HG03064 (cell line): ENCODE data around the gene FOCAD.

Source experiments
- ATAC-seq: cut with Tn5 transposase; IDR thresholded peaks from one replicate; pipeline ENCODE4 v1.9.1; 2021; ENCODE audit warnings: low read depth; ENCODE audit not compliant: unreplicated experiment

Gene FOCAD

DNA sequence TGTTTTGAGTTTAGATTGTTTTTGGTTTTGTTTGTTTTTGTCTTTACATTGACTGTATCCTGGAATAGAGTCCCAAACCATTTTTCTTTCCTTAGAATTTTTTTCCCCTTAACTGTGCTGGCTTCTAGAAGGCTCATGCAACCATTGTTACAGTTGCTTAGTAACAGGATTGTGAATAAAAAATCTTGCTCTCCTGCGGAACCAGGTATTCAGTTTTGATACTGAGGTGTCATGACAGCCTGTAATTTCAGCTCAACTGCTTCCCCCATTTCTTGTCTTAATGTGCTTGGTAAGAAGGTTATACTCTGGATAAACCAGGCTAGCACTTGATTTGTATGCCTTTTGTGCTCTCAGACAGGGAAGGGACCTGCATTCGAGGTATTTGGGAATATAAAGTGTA is 42.1 kb downstream of the FOCAD start:
- no peak for ATAC-seq

DNA sequence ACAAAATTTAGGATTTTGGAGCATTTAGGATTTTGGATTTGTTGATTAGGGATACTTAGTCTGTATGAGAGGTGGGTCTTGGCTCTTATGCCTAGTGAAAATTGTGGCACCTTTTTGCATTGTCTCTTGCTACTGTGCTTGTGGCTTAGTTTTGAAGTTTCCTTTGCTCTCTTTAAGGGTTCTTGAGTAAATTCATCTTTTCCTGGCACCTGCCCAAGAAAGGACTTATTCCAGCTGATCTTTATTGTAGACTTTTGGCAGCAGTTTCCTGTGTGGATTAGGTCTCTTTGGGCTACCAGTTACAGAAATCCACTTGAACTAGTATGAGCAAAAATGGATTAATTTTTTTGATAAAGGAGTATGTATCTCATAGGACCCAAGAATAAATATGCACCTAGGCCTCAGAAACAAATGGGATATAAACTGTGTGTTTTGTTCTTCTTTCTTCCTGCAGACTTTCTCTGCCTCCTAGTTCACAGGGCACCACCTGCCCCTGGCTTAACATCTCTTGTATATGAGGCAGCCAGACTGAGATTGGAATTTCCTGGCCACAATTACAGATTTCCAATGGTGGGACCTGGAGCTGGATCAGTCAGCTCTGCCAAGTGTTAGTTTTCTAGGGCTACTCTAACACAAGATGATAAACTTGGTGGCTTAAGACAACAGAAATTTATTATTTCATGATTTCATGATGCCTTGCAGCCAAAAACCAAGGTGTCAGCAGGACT is 44.6 kb downstream of the FOCAD start:
- no peak for ATAC-seq

DNA sequence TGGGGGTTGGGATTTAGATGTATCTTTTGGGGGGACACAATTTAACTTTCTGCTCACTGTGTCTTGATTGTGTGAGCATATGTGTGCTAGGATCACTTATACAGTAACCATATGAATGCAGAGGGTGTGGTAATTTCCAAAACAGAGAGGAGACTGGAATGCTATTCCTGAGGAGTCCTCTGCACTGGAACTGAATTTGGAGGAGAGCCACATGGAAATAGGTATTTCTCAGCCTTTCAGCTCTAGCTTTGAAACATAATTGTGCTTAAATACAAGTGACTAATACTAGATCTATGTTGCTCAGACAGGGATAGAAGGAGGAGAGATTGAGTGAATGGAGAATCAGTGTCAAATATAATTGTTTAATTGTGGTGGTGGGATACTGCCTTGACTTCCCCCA is 45.5 kb downstream of the FOCAD start:
- no peak for ATAC-seq

DNA sequence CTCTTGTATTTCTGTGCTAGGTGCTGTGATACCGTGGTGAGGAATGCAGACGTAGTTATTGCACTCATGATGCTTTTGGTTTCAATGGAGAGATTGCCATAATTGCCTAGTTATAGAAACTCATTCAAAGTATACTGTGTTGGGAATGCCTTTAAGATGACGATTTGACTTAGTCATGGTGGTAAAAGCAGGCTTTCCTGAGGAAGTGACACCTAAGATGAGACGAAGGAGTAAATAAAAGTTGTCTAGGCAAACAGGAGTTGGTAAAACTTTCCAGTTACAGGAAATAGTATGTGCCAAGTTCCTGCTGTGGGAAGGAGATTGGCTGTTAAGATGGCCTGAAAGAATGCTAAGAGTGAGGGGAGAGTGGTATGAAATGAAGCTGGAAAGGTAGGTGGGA is 48.1 kb downstream of the FOCAD start:
- ATAC-seq: no peak

DNA sequence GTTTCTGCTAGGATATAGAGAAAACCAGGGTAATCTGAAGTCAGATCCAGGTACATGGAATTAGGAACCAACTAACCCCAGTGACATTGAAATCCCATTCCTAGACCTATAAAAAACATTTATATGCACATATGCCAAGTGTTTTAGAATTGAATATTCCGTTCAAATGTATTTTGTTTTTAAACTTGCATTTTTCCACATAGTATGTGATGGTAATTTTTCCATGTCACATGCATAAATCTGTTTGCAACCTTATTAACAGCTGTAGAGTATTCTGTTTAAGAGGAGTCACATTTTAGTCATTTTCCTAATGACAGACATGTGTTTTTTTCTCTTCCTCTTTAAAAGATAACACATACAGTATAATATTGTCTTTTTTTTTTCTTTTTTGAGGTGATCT is 50.2 kb downstream of the FOCAD start:
- no peak for ATAC-seq

DNA sequence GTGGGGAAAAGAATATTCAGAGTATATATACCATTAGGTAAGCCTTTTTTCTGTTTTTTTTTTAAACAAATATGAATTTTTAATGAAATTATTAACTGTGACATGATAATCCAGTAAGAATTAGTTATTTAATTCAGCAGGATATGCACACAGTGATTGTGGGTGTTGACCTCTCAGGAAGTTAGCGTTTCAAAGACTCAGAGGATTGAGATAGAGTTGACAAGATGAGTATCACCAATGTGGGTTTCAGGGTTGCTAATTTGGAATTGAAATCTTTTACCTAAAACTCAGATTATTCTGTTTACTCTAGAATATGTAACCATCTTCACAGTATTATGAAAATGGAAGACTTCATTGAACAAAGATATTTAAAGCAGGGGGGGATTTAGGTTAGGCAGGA is 56.2 kb downstream of the FOCAD start:
- no peak for ATAC-seq

DNA sequence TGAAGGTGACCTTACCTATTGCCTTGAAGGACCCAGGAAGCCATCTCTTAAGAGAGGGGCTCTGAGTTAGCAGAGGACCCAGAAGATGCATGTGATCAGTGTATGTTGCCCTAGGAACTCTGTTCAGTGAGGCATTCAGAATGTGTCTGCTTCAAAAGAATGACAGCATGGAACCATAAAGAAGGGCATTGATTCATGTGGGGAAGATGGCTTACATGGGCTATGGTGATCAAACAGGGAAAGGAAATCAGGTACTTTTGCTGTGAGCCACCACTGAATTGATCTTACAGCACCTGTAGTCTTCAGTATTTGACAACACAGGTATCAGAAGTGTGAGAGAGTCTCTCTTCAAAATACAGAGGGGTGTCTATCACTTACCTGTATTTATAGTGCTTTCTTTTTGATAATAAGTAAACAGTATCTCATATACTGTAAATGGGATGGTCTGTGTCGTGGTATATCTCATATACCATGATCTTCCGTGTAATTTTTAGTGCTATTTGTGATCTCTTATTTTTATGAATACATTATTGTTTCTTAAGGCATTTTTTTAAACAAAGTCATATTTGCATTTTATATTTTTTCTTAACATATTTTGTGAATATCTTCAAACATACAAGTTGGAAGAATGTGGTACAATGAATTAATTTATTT is 57.0 kb downstream of the FOCAD start:
- no peak for ATAC-seq

DNA sequence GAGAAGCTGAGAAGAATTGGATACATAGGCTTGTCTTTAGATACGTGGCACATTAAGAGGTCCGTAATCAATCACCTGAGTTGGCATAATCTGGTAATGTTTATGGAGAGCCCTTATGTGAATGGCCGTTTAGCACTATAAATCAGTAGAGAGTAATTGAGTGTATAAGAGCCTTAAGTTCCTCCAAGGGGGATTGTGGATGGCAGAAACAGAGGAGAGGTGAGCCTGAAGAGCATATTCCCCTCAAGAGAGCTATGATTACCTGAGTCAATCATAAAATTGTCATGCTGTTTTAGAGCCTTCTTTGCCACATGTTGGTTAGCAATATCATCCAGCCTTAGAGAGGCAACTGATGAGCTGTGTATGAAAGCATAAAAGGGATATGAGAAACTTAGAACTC is 58.8 kb downstream of the FOCAD start:
- ATAC-seq: no peak

DNA sequence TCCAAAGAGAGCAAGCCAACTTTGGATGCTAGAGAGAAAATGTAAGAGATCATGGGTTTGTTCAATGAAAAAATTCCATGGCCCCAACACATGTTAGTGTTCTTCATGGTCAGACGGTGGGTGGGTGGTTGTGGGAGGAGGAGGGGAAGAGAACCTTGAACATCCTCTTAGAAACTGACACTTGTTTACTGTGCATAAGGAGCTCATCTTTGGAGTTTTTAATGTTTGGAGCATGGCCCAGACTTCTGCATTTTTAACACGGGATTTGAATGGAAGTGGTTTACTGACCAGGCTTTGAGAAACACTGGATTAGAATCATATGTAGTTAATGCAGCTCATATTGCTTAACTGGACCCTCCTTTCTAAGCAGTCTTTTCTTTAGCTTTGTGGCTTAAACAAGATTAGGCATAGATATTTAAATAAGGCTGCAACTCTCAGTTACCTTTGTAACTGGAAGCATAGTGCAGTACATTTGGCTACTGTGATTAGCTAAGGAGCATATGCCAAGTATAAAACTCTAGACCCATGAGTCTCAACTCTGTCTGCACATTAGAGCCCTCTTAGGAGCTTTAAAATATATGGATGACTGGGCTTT is 60.1 kb downstream of the FOCAD start:
- ATAC-seq: no peak

DNA sequence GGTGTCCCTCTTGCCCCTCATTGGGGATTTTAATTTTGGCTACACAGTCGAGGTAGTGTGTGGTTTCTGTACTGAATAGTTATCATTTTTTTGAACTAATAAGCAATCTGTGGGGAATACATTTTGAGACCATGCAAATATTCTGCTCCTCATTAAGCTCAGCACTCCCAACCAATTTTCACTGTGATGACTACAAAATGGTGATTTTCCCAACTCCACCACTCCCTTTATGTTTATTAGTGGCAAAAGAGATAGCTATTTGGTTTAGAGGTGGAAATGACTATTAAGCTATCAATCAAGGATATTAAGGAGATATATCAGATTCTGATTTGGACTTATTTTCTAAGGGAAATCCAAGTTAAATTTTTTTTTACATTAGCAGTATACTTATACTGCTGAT is 62.9 kb downstream of the FOCAD start:
- ATAC-seq: no peak

DNA sequence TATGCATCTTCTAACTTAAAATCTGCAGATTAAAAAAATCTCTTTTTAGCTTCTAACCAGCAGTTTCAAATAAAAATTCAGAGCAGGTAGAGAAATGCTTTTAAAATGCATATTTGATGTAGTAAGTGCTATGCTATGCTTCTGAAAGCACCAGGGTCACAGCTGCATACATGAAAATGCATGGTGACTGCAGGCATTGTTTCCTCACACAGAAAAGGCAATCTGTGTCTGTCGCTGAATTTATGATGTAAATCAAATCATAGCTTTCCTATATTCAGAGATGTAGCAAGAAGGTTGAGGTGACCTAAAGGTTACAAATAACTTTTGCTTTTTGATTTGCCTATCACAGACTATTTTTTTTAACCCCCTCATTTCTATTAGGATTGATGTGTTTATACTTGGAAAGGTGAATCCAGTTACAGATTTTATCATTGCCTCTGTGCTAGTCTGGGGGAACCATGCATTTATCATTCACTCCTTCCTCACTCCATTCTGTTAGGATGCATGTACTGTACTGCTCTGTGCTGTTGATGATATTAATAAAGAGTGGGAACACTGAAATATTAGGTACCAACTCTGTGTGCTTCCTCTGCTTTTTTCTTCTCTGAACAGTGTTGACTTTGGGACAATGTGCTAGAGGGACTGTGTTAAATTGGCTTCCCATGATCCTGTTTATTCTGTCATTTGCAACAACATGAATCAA is 65.6 kb downstream of the FOCAD start:
- no peak for ATAC-seq

DNA sequence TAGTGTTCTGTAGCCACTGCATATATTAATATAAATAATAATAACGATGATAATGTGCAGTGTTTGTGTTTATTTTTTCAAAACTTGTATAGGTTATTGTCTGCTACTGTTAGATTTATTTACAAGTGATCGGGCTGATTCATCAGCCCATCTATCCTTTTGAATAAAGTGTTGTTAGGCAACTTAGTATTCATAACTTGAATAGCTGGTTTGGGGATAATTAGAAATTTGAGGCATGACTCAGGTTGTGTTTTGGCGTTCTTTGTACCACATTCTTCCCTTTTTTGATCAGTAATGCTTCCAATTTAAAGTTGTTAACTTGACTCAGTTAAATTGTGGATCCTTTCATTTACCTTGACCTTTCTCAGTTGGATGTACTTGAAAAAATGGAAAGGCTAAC is 69.7 kb downstream of the FOCAD start:
- ATAC-seq: no peak

DNA sequence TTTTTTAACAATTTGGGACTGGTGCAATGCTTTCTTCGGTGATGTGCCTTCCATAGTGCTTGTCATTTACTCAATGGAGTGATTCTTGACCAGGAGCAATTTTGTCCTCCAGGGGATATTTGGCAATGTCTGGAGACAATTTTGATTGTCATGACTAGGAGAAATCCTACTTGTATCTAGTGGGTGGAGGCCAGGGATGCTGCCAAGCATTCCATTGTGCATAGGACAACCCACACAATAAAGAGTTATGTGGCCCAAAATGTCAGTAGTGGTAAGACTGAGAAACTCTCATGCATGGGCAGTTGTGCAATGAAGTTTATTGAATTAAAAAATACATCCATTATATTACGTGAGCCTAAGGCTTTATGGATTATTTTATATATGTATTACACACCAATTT is 70.5 kb downstream of the FOCAD start:
- ATAC-seq: no peak

DNA sequence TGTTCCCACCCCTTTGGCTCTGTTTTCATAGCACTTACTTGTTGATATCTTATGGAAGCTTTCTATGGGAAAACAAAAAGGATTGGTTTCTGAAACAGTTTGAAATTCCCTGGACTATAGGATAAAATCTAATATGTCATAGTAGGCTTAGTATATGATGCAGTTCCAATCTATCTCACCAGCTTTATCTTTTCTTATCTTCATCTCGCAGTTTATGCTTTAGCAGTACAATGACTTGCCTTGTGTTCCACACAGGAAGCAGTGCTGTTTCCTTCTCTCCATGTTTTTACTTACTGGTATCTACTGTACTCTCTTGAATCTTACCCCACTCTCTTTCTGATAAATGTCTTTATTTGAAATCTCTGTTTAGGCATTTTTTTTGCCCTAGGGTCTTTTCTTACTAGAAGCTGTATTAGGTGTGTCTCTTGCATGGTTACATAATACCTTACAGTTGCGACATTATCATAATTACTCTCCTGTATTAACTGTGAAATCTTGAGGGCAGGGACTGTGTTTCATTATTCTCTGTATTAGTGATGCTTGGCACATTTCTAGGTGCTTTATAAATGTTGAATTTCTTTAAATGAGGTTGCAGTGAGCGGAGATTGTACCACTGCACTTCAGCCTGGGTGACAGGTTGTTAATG is 76.3 kb downstream of the FOCAD start:
- no peak for ATAC-seq

DNA sequence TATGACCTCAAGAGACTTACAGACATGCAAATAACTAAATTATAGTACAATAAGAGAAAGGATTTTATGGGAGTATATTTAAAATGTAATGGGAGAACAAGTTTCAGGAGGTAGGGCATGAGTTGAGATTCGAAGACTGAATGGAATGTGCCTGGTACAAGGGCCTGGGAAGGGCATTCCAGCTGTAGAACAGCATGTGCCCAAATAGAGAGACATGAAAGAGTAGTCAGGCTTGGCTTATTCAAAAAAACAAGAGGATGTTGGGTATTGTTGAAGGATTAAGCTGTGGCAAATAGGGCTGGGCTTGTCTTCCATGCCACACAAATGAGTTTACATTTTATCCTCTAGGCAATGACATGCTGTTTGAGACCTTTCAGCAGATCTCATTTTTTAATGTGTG is 86.9 kb downstream of the FOCAD start:
- ATAC-seq: no peak

DNA sequence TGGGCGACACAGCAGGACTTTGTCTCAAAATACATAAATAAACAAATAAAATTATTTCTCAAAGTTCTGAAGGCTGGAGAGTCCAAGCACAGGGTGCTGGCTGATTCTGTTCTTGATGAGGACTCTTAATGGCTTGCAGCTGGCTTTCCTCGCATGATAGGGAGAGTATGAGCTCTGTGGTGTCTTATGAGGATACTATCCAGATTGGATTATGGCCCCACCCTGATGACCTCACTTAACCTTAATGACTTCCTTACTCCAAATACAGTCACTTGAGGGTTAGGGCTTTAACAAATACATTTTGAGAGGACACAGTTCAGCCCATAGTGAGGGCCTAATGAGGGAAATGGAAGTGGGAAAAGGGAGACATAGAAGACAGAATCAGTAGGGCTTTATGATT is 87.7 kb downstream of the FOCAD start:
- ATAC-seq: no peak

DNA sequence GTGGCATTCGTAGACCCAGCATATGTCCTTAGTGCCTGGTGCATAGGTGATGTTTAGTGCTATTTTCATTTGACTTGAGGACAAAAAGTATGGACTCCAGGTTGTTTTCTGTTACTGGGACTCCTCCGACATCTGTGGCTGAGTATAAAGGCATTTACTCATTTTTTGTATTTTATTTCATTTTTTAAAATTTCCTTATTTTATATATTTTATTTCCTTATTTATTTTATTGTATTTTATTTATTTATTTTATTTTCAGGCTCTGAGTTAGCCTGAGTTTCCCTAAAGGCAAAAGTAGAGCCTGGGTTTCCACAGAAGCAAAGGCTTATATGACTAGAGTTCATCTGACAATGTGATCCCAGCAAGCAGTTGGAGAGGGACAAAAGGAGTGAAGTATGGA is 91.6 kb downstream of the FOCAD start:
- ATAC-seq: no peak

DNA sequence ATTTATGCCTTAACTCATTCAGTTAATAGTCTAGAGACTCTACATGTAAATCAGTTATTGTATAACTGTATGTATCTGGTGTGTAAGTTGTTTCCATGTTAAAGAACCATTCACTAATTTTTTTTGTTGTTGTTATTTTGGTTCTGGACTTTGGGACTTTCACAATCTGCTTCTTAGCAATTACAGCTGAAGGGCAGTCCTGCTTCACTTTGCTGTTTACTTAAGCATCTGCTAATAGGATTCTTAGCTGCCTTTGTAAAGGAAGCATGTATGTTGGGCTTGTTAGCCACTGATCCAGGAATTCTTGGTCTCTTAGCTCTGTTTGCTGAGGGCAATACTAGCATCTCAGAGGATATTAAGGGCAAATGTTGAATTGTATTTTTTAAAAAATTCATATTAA is 97.0 kb downstream of the FOCAD start:
- ATAC-seq: no peak

DNA sequence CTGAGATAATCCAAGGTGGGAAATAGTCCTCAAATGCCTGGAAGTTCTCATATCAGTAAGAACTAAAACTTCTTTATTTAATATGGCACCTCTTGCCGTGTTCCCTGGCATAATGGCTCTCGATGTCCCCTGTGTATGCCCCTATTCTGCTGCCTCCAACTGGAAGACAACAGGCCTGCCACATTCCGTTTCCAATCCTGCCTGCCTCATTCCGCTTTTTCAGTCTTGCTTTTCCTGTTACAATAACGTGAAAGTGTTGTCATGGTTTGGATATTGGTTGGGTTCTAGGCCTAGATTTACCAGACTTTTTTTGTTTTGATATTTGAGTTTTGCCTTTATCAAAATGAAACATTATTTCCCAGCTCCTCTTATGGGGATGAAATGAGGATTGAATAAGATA is 98.2 kb downstream of the FOCAD start:
- ATAC-seq: no peak

DNA sequence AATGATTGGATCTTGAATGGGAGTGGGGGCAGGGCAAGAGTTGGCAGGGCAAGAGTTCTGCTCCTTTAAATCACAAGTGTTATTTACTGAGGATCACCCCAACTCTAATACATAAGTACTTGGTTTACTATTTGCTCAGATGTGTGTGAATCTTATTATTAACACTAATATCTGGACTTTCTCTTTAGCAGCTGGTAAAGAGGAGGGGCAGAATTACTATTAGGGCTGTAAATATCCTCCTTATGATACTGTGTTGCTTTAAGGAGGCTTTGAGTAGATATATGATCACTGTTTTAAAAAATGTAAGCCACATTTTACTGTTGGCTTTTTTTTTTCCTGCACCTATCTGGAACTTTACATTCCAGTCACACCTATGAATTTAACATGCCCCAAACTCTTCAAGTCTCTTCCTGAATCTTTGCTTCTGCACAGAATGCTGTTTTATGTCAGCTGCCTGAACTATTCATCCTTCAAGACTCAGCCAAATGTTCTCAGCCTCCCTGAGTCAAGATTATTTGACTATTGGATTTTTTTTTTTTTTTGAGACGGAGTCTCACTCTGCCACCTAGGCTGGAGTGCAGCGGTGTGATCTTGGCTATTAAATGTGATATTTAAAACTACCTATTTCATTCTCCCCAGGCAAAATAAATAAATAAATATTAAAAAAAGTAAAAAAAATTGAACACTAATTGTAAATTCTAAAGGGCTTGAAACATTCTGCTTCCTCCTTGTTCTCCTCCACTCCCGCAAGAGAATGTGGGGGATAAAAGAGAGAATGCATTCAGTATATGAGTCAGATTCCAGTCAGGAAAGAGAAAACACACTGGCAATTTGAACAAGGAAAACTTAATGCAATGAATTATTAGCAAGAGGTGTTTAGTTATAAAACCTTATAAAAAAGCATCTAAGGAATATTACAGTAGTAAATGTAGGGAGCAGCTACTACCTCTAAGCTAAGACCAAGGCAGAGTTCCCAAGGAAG is 99.3 kb downstream of the FOCAD start:
- no peak for ATAC-seq
